ENCODE measurements around the gene UCHL5.
A peak's percentile ranks its signal among the peaks of the same experiment; 100 is the strongest.
"Not testable (repeated sequence)": the region's sequence is repeated elsewhere in the genome, so short reads cannot be mapped to it uniquely, and the experiment has no call there.

UCHL5 gene

GRCh38 chr1:193062698-193063463, 3.7 kb upstream of the UCHL5 start:
- DNase-seq = no peak

DNA sequence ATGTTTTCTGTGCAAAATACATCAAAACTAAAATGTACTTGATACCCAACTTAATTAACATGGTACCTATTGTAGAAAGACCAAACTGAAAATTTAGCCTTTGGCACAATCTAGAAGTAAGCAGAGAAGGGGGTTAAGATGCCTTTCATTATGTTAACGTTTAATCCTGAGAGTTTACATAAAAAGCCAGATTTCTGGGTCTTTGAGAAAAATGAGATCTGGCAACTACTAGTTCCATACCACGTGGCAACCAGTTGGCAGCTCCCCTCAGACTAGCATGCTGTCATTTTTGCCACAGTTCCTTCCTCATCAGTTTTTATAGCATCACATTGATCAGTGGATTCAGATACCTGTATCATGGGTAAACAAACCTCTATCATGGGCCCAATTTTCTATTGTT, 1.8 kb upstream of the UCHL5 start:
- peak; percentile 24 for DNase-seq

DNA sequence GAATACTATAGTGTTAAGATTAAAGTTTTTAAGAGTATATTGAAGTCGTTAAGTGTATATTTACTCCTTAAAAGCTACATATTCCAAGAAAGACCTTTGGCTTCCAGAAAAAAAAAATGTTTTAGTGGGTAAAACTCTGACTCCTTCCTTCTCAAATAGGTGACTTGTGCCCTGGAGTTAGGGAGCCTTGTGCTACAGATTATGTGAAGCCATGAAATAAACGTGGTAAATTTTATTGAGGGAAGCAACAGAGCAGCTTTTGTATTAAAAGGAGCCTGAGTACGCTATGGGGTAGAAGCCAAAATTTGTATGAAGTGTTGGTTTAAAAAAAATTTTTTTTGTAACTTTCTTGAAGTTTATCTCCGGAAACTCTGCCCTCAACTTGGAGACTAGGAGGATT, 1.2 kb upstream of the UCHL5 start:
- DNase-seq = no peak

GRCh38 chr1:193060115-193060403, 899 bp upstream of the UCHL5 start:
- DNase-seq = no peak

DNA sequence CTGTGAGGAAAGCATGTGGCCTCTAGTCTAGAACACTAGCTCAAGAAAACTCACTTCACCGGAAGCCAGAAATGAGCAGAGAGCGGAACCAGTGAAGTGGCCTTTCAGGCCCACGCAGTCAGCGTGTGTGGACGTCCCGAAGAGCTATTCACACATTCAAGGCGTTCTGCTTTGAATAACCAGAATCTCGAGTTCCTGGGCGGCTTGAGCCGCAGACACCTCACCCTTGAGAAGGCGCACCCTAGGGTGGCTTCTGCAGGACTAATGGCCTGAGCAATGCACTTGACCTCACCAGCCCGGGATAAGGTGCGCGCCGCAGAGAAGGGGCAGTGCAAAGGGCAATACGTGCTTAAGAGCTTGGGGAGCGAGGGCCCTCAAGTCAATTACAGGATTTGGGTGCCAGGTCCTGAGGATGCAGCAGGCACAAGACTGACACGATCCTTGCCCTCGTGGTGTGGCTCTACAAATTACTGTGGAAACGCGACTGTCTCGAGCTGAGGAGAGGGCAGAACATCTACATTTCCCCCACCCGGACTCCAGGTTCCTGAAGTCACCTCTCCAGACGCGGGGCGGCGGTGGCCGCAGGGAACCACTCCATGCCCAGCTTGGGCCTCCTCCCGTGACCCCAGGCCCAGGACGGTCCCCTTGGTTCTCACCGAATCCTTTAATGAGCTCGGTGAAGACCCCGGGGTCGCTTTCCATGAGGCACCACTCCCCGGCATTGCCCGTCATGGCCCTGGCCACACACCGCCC, 455 bp downstream of the UCHL5 start:
- peak; percentile 44 for DNase-seq

DNA sequence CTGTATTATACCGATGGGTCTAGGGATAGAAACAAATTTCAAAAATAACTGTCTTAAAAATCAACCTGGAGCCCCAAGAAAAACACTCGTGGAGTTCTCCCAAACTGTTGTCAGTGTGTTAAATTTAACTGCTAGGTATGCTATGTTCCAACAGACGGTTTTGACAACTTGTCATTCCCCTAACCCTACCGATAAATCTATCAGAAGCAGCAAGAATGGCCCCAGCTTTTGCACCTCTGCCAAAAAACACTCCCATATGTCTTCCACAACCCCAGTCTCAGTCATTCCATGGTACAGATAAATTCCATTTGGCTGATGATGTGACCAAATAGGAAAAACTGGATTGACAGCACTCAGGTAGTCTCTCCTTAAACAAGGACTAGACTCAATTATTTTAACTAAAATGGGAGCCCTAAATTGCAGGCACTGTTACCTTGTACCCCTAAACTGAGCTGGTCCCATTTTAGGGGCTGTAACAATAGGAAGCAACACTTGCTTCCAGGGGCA, 4.9 kb downstream of the UCHL5 start:
- no peak for DNase-seq

- not testable (repeated sequence) for DNase-seq
Measured at GRCh38 chr1:193048913-193049312, 10.2 kb downstream of the UCHL5 start.

GRCh38 chr1:193042766-193043691, 16.1 kb downstream of the UCHL5 start:
- no peak for DNase-seq

DNA sequence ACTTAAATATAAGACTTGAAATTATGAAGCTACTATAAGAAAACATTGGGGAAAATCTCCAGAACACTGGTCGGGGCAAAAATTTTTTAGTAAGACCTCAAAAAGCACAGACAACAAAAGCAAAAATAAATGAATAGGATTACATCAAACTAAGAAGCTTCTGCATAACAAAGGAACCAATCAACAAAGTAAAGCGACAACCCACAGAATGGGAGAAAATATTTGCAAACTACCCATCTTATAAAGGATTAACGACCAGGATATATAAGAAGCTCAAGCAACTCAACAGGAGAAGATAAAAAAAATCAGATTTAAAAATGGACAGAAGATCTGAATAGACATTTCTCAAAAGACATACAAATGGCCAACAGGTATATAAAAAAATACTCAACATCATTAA, 19.1 kb downstream of the UCHL5 start:
- no peak for DNase-seq

GRCh38 chr1:193036337-193037047, 22.7 kb downstream of the UCHL5 start:
- no peak for DNase-seq

GRCh38 chr1:193033610-193034009, 25.6 kb downstream of the UCHL5 start:
- DNase-seq = no peak

DNA sequence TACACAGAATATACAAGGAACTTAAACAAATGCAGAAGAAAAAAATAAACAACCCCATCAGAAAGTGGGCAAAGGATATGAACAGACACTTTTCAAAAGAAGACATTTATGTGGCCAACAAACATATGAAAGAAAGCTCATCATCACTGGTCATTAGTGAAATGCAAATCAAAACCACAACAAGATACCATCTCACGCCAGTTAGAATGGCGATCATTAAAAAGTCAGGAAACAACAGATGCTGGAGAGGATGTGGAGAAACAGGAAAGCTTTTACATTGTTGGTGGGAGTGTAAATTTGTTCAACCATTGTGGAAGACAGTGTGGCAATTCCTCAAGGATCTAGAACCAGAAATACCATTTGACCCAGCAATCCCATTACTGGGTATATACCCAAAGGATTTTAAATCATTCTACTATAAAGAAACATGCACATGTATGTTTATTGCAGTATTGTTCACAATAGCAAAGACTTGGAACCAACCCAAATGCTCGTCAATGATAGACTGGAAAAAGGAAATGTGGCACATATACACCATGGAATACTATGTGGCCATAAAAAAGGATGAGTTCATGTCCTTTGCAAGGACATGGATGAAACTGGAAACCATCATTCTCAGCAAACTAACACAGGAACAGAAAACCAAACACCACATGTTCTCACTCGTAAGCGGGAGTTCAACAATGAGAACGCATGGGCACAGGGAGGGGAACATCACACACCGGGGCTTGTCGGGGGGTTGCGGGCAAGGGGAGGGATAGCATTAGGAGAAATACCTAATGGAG, 26.3 kb downstream of the UCHL5 start:
- not testable (repeated sequence) for DNase-seq

DNA sequence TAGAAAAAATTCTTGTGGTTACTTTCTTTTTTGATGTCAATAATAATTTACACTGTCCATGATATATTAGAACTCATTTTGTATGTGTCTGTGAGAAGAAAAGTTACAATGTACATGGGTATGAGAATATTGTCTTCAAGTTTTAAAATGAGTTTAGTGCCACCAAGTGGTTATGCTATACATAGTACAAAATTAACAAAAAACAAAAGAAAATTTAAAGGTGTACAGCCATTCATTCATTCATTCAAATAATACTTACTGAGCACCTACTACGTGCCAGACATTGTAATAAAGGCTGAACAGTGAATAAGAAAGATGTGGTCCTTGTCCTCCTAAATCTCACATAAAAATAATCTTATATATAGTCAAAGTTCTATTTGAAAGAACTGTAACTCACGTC, 27.7 kb downstream of the UCHL5 start:
- DNase-seq = no peak

- no peak for DNase-seq
Measured at GRCh38 chr1:193030280-193030679, 28.9 kb downstream of the UCHL5 start.

DNA sequence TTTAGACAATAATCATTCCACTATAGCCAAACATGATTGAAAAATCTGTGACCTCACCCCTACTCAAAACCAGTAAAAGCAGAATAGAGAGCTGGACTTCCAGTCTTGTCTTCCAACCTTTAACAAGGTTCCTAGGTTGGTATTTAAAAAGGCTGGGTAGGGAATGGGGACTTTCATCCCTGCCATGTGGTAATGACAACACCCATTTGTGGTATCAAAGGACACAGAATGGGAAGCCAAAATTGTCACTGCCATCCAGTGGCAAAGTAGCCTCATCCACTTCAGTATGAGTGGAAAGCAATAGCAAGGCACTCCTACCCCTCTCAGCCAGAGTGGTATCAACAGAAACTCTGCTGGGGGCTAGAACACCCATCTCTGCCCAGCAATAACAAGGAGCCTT, 33.9 kb downstream of the UCHL5 start:
- no peak for DNase-seq

- no peak for DNase-seq
Measured at GRCh38 chr1:193019442-193020026, 39.6 kb downstream of the UCHL5 start.

GRCh38 chr1:193016788-193017187, 42.4 kb downstream of the UCHL5 start:
- DNase-seq = no peak

- no peak for DNase-seq
Measured at GRCh38 chr1:193014400-193014799, 44.8 kb downstream of the UCHL5 start.

DNA sequence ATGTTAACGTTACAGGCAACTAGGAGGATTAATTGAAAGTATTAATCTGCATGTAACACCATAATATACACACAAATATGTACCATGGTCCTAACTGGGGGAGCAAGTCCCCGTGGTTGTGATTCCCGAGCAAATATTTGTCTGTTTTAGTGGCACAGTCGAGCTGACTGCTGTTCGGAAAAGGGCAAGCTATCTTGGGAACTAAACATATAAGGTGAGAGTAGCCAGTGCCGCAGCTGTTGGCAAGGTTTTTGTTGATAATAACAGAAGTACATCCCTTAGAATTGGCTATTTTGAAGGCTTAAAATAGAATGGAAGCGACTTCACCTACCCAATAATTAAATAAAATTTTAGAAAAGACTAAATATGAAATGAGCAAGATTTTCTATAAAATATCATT, 45.5 kb downstream of the UCHL5 start:
- no peak for DNase-seq

- DNase-seq = no peak
Measured at GRCh38 chr1:193013005-193013404, 46.2 kb downstream of the UCHL5 start.

- no peak for DNase-seq
Measured at GRCh38 chr1:193011406-193011805, 47.8 kb downstream of the UCHL5 start.

Data from femur (tissue), 1 donor.